Activated effector memory CD4-positive, alpha-beta T cell treated with anti-CD3 and anti-CD28 coated beads, Interleukin-2, amount 50 U/mL, for 16 hours (primary cell): ENCODE data around the gene MMP15.

Experiments used
- DNase-seq: peaks from one replicate; pipeline ENCODE4 v3.0.0-alpha.2; 2020

MMP15 gene

GRCh38 chr16:58019866-58020538 lies 5.6 kb upstream of the MMP15 start:
- no peak for DNase-seq

- peak; percentile 84 for DNase-seq
Observed at GRCh38 chr16:58020628-58021521, 4.7 kb upstream of the MMP15 start.

GRCh38 chr16:58021661-58022551 lies 3.6 kb upstream of the MMP15 start:
- DNase-seq = no peak

- DNase-seq = no peak
Observed at GRCh38 chr16:58022601-58023371, 2.8 kb upstream of the MMP15 start.

- no peak for DNase-seq
Observed at GRCh38 chr16:58024486-58025350, 836 bp upstream of the MMP15 start.

GRCh38 chr16:58026139-58026704 lies 668 bp downstream of the MMP15 start:
- no peak for DNase-seq

- no peak for DNase-seq
Observed at GRCh38 chr16:58026705-58027160, 1.2 kb downstream of the MMP15 start.

- DNase-seq = no peak
Observed at GRCh38 chr16:58027161-58027915, 1.8 kb downstream of the MMP15 start.

- no peak for DNase-seq
Observed at GRCh38 chr16:58027916-58028455, 2.4 kb downstream of the MMP15 start.

GRCh38 chr16:58028541-58029070 lies 3.1 kb downstream of the MMP15 start:
- DNase-seq = no peak

- DNase-seq = no peak
Observed at GRCh38 chr16:58029410-58029809, 3.9 kb downstream of the MMP15 start.

GRCh38 chr16:58030136-58030840 lies 4.7 kb downstream of the MMP15 start:
- DNase-seq = no peak

- no peak for DNase-seq
Observed at GRCh38 chr16:58031016-58031800, 5.7 kb downstream of the MMP15 start.

GRCh38 chr16:58032710-58033293 lies 7.2 kb downstream of the MMP15 start:
- no peak for DNase-seq

- no peak for DNase-seq
Observed at GRCh38 chr16:58034128-58034685, 8.7 kb downstream of the MMP15 start.

GRCh38 chr16:58034774-58035173 lies 9.2 kb downstream of the MMP15 start:
- DNase-seq = no peak
